Endothelial cell of umbilical vein (primary cell): Measurements from ENCODE around the gene MORC3. TPM values are rescaled to one million over a fixed set of nuclear protein-coding genes. Genes with fewer than 3 reads are reported as not detected.

Source experiments
- BruUV-seq: library from RNA; stranded (reverse); fragments of 400-500 nt; replicated peaks from 2 replicates; lab custom pipeline; 2021; lab: Mats Ljungman, UMichigan
- CTCF ChIA-PET: fragments of 300-600, 350-600 bp; sonication (Branson Sonifier 250); formaldehyde crosslinking; loops from one replicate; lab custom pipeline; 2021; ENCODE audit warnings: antibody characterized with exemption, inconsistent platforms; lab: Charles Lee
- POLR2A ChIA-PET: fragments of 300-600, 350-600 bp; sonication (Branson Sonifier 250); formaldehyde crosslinking; loops from one replicate; lab custom pipeline; 2021; ENCODE audit warnings: antibody characterized with exemption, inconsistent platforms; lab: Charles Lee
- DNase-seq: peaks from one replicate; pipeline ENCODE4 v3.0.0-alpha.2; 2011; ENCODE audit warnings: low read depth, low spot score
- FAIRE-seq: peaks from 2 replicates; lab custom pipeline; 2011; peaks lifted over from hg19 to GRCh38; lab: Jason Lieb, UNC
- H2AFZ ChIP-seq: 2 replicates; pipeline ENCODE4 v1.6.0; 2012; ENCODE audit warnings: low read depth, low read length, control low read depth, inconsistent platforms
- H3K27ac ChIP-seq: 2 replicates; pipeline ENCODE4 v1.5.1; 2011; ENCODE audit warnings: low read depth, mild to moderate bottlenecking, control low read depth, low read length, moderate library complexity; ENCODE audit not compliant: insufficient read depth
- H3K27me3 ChIP-seq, 2 experiments: 2 replicates each; pipeline versions ENCODE4 v1.6.0 to v1.6.1; 2011; ENCODE audit warnings: low read length in 2 of 2, mixed read lengths in 1 of 2; ENCODE audit not compliant: control insufficient read depth in 2 of 2, insufficient read depth in 2 of 2
- H3K36me3 ChIP-seq, 2 experiments: 2 replicates in 1 of 2; 3 replicates in 1 of 2; pipeline ENCODE4 v1.5.1; 2011; ENCODE audit warnings: low read length in 2 of 2, mild to moderate bottlenecking in 1 of 2, moderate library complexity in 1 of 2; ENCODE audit not compliant: control insufficient read depth in 2 of 2, insufficient read depth in 2 of 2; ENCODE audit errors: extremely low read depth in 1 of 2
- H3K4me1 ChIP-seq: 3 replicates; pipeline ENCODE4 v1.5.1; 2011; ENCODE audit warnings: mild to moderate bottlenecking, low read length; ENCODE audit not compliant: control insufficient read depth, insufficient read depth; ENCODE audit errors: extremely low read depth
- H3K4me2 ChIP-seq: 2 replicates; pipeline ENCODE4 v1.6.1; 2011; ENCODE audit warnings: low read length, control low read depth, mixed read lengths; ENCODE audit not compliant: insufficient read depth
- H3K4me3 ChIP-seq, 3 experiments: fragments of 200-600 bp in 1 of 3; sonication (generic), shearing (Covaris generic) in 1 of 3; replicated peaks in 1 of 3; 2 replicates each; pipeline ENCODE4 v1.5.1; 2011 to 2016; ENCODE audit warnings: control low read depth in 3 of 3, low read length in 3 of 3, mild to moderate bottlenecking in 2 of 3, inconsistent platforms in 1 of 3, low read depth in 1 of 3, moderate library complexity in 1 of 3; ENCODE audit not compliant: insufficient read depth in 1 of 3
- H3K79me2 ChIP-seq: 2 replicates; pipeline ENCODE4 v1.6.0; 2012; ENCODE audit warnings: low read length, inconsistent platforms; ENCODE audit not compliant: control insufficient read depth, insufficient read depth
- H3K9ac ChIP-seq: replicated peaks from 2 replicates; pipeline ENCODE3; 2011; ENCODE audit warnings: low read length, control low read depth; ENCODE audit not compliant: insufficient read depth; ENCODE audit errors: extremely low read depth
- H3K9me1 ChIP-seq: replicated peaks from 3 replicates; pipeline ENCODE4 v1.6.0; 2011; ENCODE audit warnings: mild to moderate bottlenecking, low read length; ENCODE audit not compliant: control insufficient read depth, insufficient read depth; ENCODE audit errors: extremely low read depth
- H3K9me3 ChIP-seq: replicated peaks from 2 replicates; pipeline ENCODE4 v1.5.1; 2012; ENCODE audit warnings: low read length, inconsistent platforms; ENCODE audit not compliant: control insufficient read depth, insufficient read depth
- H4K20me1 ChIP-seq: replicated peaks from 2 replicates; pipeline ENCODE3; 2011; ENCODE audit warnings: mild to moderate bottlenecking, low read length; ENCODE audit not compliant: control insufficient read depth, insufficient read depth; ENCODE audit errors: extremely low read depth
- CTCF ChIP-seq, 2 donors: IDR thresholded peaks; 1 replicate in 1 of 2; 2 replicates in 1 of 2; pipeline ENCODE4 v1.5.1; 2011; ENCODE audit warnings: low read length in 2 of 2, mild to moderate bottlenecking in 2 of 2, moderate library complexity in 2 of 2, control low read depth in 1 of 2, inconsistent platforms in 1 of 2, low read depth in 1 of 2; ENCODE audit not compliant: insufficient read depth in 1 of 2; ENCODE audit errors: extremely low read depth in 1 of 2
- EZH2 ChIP-seq: IDR thresholded peaks from 2 replicates; pipeline ENCODE4 v1.6.1; 2012; ENCODE audit warnings: borderline replicate concordance, low read depth, mild to moderate bottlenecking, moderate library complexity, low read length, inconsistent platforms; ENCODE audit not compliant: severe bottlenecking
- POLR2A ChIP-seq: IDR thresholded peaks from 2 replicates; pipeline ENCODE4 v1.6.1; 2012; ENCODE audit warnings: low read depth, mild to moderate bottlenecking, control low read depth, low read length
- dilution Hi-C: fragments of 300-500 bp; cut with MboI; formaldehyde crosslinking; loops from one replicate; pipeline ENCODE4 v1.15.0; 2019; ENCODE audit warnings: low sequenced_read_pairs; ENCODE audit not compliant: extremely low pct_ligation_motif_present
- intact Hi-C: fragments of 100-400 bp; cut with micrococcal nuclease; formaldehyde crosslinking; loops from one replicate; pipeline ENCODE4 v1.10.0; 2022
- polyA plus RNA-seq, 4 experiments: library from polyadenylated mRNA; depleted of rRNA in 3 of 4; stranded (reverse) in 3 of 4; unstranded in 1 of 4; fragments of >200 nt; gene quantifications; 2 replicates each; pipeline versions ENCODE4 v1.2.1 to v1.2.3, GENCODE V29; 2011 to 2012; ENCODE audit warnings: missing spikeins in 1 of 4
- total RNA-seq: library from RNA; stranded (reverse); gene quantifications from 2 replicates; pipeline ENCODE4 v1.2.3, GENCODE V29; 2021

Gene MORC3
- total and polyA plus RNA-seq, 2 donors (not counting 3 experiments of a cell fraction or from before 2014, with no cell fraction given), result 7.3 to 25.3 TPM

GRCh38 chr21:36354918-36355680, 35.1 kb downstream of the MORC3 start:
- H3K4me3 ChIP-seq, result no peak overlapping the region
- H3K4me1 ChIP-seq, result no peaks in the 10 kb centered on the region
- H3K9me1 ChIP-seq, result no peaks in the 10 kb centered on the region
- no peaks in the 10 kb centered on the region for H4K20me1 ChIP-seq
- intact Hi-C loops (no loop called here), dilution Hi-C loops (no loop called here)
- POLR2A ChIA-PET, result no interaction called here
- CTCF ChIA-PET, result no interaction called here
- FAIRE-seq (no peak), DNase-seq (no peak)
- no TSS peak for BruUV-seq
- no peaks in the 10 kb centered on the region for H3K9me3 ChIP-seq
- no peak for TF ChIP-seq POLR2A
- H3K9ac ChIP-seq, result no peak overlapping the region
- no peaks in the 10 kb centered on the region for H3K27me3 ChIP-seq
- H3K4me2 ChIP-seq, result no peak overlapping the region
- no peak overlapping the region for H2AFZ ChIP-seq
- H3K27ac ChIP-seq, result no peak overlapping the region
- H3K79me2 ChIP-seq, result no peaks in the 10 kb centered on the region
- peaks cover 12 to 20% of the 10 kb centered on the region in 2 experiments for H3K36me3 ChIP-seq

- FAIRE-seq (no peak), DNase-seq (no peak)
- H3K79me2 ChIP-seq, result no peaks in the 10 kb centered on the region
- no peak overlapping the region for H3K4me2 ChIP-seq
- H3K9me1 ChIP-seq, result no peaks in the 10 kb centered on the region
- no peaks in the 10 kb centered on the region for H4K20me1 ChIP-seq
- no peaks in the 10 kb centered on the region for H3K9me3 ChIP-seq
- H3K9ac ChIP-seq, result no peak overlapping the region
- peaks cover 17 to 25% of the 10 kb centered on the region in 2 experiments for H3K36me3 ChIP-seq
- no peak overlapping the region for H2AFZ ChIP-seq
- H3K27ac ChIP-seq, result no peak overlapping the region
- no peaks in the 10 kb centered on the region for H3K4me1 ChIP-seq
- TF ChIP-seq EZH2 (no peak), CTCF (IDR thresholded peaks at IDR 0.05; ENCODE audit: extremely low read depth in 1 of 2, insufficient read depth in 1 of 2, low read depth in 1 of 2, low read length in 2 of 2) (no peak)
- intact Hi-C loops (no loop called here), dilution Hi-C loops (no loop called here)
- no TSS peak for BruUV-seq
- no peaks in the 10 kb centered on the region for H3K27me3 ChIP-seq
- POLR2A ChIA-PET, result no interaction called here
- CTCF ChIA-PET, result no interaction called here
- no peak overlapping the region for H3K4me3 ChIP-seq
These were observed 35.9 kb downstream of the MORC3 start for GRCh38 chr21:36355868-36356267.
